ENCODE data around the gene ULBP1.

GRCh38 chr6:149938571-149939355, 25.0 kb upstream of the ULBP1 start:
- TF ChIP-seq CTCF (IDR thresholded peaks at IDR 0.05): no peak
- TF ChIP-seq POLR2A (IDR thresholded peaks at IDR 0.05): no peak
